HUES64 (cell line): ENCODE data around the gene MS4A3.
"Not testable (repeated sequence)": the region's sequence is repeated elsewhere in the genome, so short reads cannot be mapped to it uniquely, and the experiment has no call there.

Experiments used
- H3K27ac ChIP-seq: 2 replicates; pipeline ENCODE4 v1.7.0; 2013; ENCODE audit warnings: low read depth, low read length, inconsistent platforms
- H3K27me3 ChIP-seq: 2 replicates; pipeline ENCODE4 v1.6.1; 2013; ENCODE audit warnings: mild to moderate bottlenecking, low read length; ENCODE audit not compliant: insufficient read depth
- H3K36me3 ChIP-seq: 2 replicates; pipeline ENCODE4 v1.6.1; 2013; ENCODE audit warnings: mild to moderate bottlenecking, low read length; ENCODE audit not compliant: insufficient read depth
- H3K4me1 ChIP-seq: 2 replicates; pipeline ENCODE4 v1.6.1; 2013; ENCODE audit warnings: mild to moderate bottlenecking, low read length, moderate library complexity; ENCODE audit not compliant: insufficient read depth
- H3K4me3 ChIP-seq: 2 replicates; pipeline ENCODE4 v1.5.1; 2013; ENCODE audit warnings: mild to moderate bottlenecking, low read length, moderate library complexity
- H3K9ac ChIP-seq: 2 replicates; pipeline ENCODE4 v1.6.1; 2013; ENCODE audit warnings: mild to moderate bottlenecking, low read depth, low read length
- H3K9me3 ChIP-seq: 2 replicates; pipeline ENCODE4 v1.6.1; 2013; ENCODE audit warnings: low read depth, low read length; ENCODE audit not compliant: insufficient read depth
- WGBS: fragments of 150-250, 120-280 bp; methylation state at CpG from one replicate; pipeline ENCODE4 v1.1.7; 2013; ENCODE audit warnings: missing lambda C conversion rate; 5-methylcytosine and 5-hydroxymethylcytosine counted together

Gene MS4A3

DNA sequence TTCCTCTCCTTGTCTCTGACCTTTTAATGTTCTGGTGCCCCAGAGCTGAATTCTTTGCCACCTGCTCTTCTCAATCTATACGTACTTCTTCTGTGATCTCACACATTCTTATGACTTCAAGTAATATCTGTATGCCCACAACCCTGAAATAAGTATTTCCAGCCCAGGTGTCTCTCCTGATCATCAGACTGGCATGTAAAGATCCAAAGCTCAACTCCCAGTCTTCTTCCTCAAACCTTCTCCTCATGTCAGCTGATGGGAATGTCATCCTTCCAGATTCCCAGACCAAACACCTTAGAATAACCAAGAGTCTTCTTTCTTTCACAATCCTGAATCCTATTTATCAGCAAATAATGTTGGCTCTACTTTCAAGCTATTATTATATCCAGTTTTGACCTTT, 9.3 kb downstream of the MS4A3 start:
- Histone ChIP-seq H3K27ac (no peak overlapping the region), H3K4me3 (no peak overlapping the region), H3K9me3 (no peaks in the 10 kb centered on the region), H3K27me3 (no peaks in the 10 kb centered on the region), H3K9ac (no peak overlapping the region), H3K4me1 (no peaks in the 10 kb centered on the region), H3K36me3 (no peaks in the 10 kb centered on the region)
- 90% methylated on average over 1 of the region's 1 CpG for WGBS

DNA sequence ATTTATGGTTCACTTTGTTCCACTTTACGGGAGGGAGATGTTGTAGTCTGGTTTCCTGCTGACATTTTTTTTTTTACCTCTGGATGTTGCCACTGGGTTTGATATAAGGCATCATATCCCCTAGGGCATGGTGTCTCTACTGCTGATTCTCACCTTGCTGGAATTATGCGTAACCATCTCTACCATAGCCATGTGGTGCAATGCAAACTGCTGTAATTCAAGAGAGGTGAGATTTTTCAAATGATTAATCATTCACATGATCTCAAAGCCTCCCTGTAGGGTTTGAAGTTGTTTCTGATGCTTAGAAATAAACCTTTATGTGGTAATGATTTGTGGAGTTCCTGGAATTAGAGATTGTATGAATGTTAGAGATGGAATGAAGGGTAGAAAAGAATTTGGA, 13.0 kb downstream of the MS4A3 start:
- Histone ChIP-seq H3K4me3 (no peak overlapping the region), H3K27ac (no peak overlapping the region), H3K36me3 (no peaks in the 10 kb centered on the region), H3K9me3 (no peaks in the 10 kb centered on the region), H3K27me3 (no peaks in the 10 kb centered on the region), H3K4me1 (no peaks in the 10 kb centered on the region), H3K9ac (no peak overlapping the region)
- WGBS: 92% methylated on average over 2 of the region's 2 CpGs

GRCh38 chr11:60071644-60072043, 15.2 kb downstream of the MS4A3 start:
- WGBS: 94% methylated on average over 6 of the region's 6 CpGs
- not testable (repeated sequence) for H3K4me1 ChIP-seq, H3K27me3 ChIP-seq, H3K9ac ChIP-seq, H3K27ac ChIP-seq, H3K4me3 ChIP-seq, H3K36me3 ChIP-seq, H3K9me3 ChIP-seq

DNA sequence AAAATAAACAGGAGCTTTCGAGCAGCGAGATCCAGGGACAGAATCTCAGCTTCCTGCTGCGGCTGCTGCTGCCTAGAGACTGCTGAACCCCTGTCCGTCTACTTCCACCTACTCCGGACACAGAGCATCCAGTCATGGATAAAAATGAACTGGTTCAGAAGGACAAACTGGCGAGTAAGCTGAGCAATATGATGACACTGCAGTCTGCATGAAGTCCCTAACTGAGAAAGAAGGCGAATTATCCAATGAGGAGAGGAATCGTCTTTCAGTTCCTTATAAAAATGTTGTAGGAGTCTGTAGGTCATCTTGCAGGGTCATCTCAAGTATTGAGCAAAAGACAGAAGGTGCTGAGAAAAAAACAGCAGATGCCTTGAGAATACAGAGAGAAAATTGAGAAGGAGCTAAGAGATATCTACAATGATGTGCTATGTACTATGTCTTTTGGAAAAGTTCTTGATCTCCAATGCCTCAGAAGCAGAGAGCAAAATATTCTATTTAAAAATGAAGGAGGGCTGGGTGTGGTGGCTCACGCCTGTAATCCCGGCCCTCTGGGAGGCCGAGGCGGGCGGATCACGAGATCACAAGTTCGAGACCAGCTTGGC, 20.9 kb downstream of the MS4A3 start:
- H3K4me1 ChIP-seq: no peaks in the 10 kb centered on the region
- H3K36me3 ChIP-seq: no peaks in the 10 kb centered on the region
- H3K9ac ChIP-seq: no peak overlapping the region
- H3K4me3 ChIP-seq: no peak overlapping the region
- H3K27me3 ChIP-seq: no peaks in the 10 kb centered on the region
- no peak overlapping the region for H3K27ac ChIP-seq
- H3K9me3 ChIP-seq: no peaks in the 10 kb centered on the region
- 89% methylated on average over 15 of the region's 15 CpGs for WGBS

GRCh38 chr11:60077981-60078380, 21.5 kb downstream of the MS4A3 start:
- no peak overlapping the region for H3K27ac ChIP-seq
- no peaks in the 10 kb centered on the region for H3K27me3 ChIP-seq
- H3K9me3 ChIP-seq: no peaks in the 10 kb centered on the region
- H3K4me3 ChIP-seq: no peak overlapping the region
- WGBS: 95% methylated on average over 1 of the region's 1 CpG
- no peaks in the 10 kb centered on the region for H3K4me1 ChIP-seq
- no peaks in the 10 kb centered on the region for H3K36me3 ChIP-seq
- H3K9ac ChIP-seq: no peak overlapping the region

GRCh38 chr11:60078745-60079144, 22.3 kb downstream of the MS4A3 start:
- Histone ChIP-seq H3K9me3 (no peaks in the 10 kb centered on the region), H3K9ac (no peak overlapping the region), H3K27me3 (no peaks in the 10 kb centered on the region), H3K4me3 (no peak overlapping the region), H3K4me1 (no peaks in the 10 kb centered on the region), H3K27ac (no peak overlapping the region), H3K36me3 (no peaks in the 10 kb centered on the region)
- WGBS: 88% methylated on average over 4 of the region's 4 CpGs

GRCh38 chr11:60080535-60080934, 24.1 kb downstream of the MS4A3 start:
- H3K4me3 ChIP-seq: no peak overlapping the region
- no peaks in the 10 kb centered on the region for H3K9me3 ChIP-seq
- H3K4me1 ChIP-seq: no peaks in the 10 kb centered on the region
- no peak overlapping the region for H3K9ac ChIP-seq
- WGBS: 70% methylated on average over 3 of the region's 3 CpGs
- H3K36me3 ChIP-seq: no peaks in the 10 kb centered on the region
- no peaks in the 10 kb centered on the region for H3K27me3 ChIP-seq
- H3K27ac ChIP-seq: no peak overlapping the region

GRCh38 chr11:60084631-60085273, 28.3 kb downstream of the MS4A3 start:
- no peaks in the 10 kb centered on the region for H3K4me1 ChIP-seq
- H3K36me3 ChIP-seq: no peaks in the 10 kb centered on the region
- WGBS: 83% methylated on average over 3 of the region's 3 CpGs
- no peaks in the 10 kb centered on the region for H3K9me3 ChIP-seq
- H3K27ac ChIP-seq: no peak overlapping the region
- no peak overlapping the region for H3K9ac ChIP-seq
- H3K4me3 ChIP-seq: no peak overlapping the region
- H3K27me3 ChIP-seq: no peaks in the 10 kb centered on the region

DNA sequence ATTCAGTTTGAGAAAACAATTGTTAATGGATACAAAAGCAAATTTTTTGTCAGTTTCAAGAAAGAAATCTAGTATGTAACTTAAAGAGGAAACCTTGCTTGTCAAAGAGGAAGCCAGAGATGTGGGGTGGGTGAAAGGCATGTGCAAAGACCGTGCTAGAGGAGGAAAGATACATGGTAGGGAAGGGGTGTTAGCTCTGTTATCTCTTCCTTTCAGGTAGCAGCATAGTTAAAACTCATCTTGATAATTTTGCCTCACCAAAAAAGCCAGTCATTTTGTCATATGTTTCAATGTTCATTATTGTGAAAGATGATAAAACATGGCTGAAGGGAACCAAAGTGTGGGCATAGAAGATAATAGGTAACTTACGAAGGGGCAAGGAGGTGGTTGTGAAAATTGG, 29.4 kb downstream of the MS4A3 start:
- Histone ChIP-seq H3K4me1 (no peaks in the 10 kb centered on the region), H3K27ac (no peak overlapping the region), H3K4me3 (no peak overlapping the region), H3K36me3 (no peaks in the 10 kb centered on the region), H3K9ac (no peak overlapping the region), H3K9me3 (no peaks in the 10 kb centered on the region), H3K27me3 (no peaks in the 10 kb centered on the region)
- 88% methylated on average over 2 of the region's 2 CpGs for WGBS

DNA sequence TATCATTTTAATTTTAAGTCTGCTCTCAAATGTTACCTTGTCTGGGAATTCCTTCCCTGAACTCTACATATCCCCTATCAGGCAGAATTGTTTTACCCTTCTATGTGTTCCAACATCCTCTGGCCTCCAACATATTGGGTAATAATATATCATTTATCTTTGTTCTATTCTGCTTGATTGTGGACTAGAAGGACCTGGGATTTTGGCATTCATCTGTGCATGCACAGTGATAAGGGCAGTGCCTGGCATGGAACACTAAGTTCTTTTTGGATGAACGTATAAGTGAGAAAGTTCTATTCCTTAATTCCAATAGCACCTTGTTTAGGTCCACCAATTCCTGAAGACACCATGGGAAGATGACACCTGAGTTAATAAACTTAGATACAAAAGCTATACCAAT, 30.8 kb downstream of the MS4A3 start:
- no peaks in the 10 kb centered on the region for H3K9me3 ChIP-seq
- no peaks in the 10 kb centered on the region for H3K27me3 ChIP-seq
- 100% methylated on average over 1 of the region's 1 CpG for WGBS
- no peak overlapping the region for H3K27ac ChIP-seq
- H3K36me3 ChIP-seq: no peaks in the 10 kb centered on the region
- H3K9ac ChIP-seq: no peak overlapping the region
- H3K4me1 ChIP-seq: no peaks in the 10 kb centered on the region
- no peak overlapping the region for H3K4me3 ChIP-seq

GRCh38 chr11:60088364-60088763, 31.9 kb downstream of the MS4A3 start, which contains the start of gene MS4A2:
Gene MS4A2 (plus strand): TSS chr11:60088664. CDS start chr11:60088766, 102 bp downstream.
- WGBS: 100% methylated on average over 1 of the region's 1 CpG

More at GRCh38 chr11:60088364-60088763, 31.9 kb downstream of the MS4A3 start, which contains the start of gene MS4A2:
- H3K9me3 ChIP-seq: no peaks in the 10 kb centered on the region
- no peak within 1 kb of the TSS for H3K9ac ChIP-seq
- H3K36me3 ChIP-seq: no peaks in the 10 kb centered on the region
- H3K27ac ChIP-seq: no peak within 1 kb of the TSS
- no peaks in the 10 kb centered on the region for H3K27me3 ChIP-seq
- H3K4me1 ChIP-seq: no peaks in the 10 kb centered on the region
- no peak within 1 kb of the TSS for H3K4me3 ChIP-seq
